ENCODE results near the gene FBXL16. TPM values are rescaled to one million over a fixed set of nuclear protein-coding genes. Genes with fewer than 3 reads are reported as not detected.
A peak's percentile ranks its signal among the peaks of the same experiment; 100 is the strongest.

Gene FBXL16
- total and polyA plus RNA-seq, 9 of the 15 experiments (the other 6 are each of a cell fraction or from before 2014, with no cell fraction given): 0.21 to 8.2 (median 1.7) TPM

DNA sequence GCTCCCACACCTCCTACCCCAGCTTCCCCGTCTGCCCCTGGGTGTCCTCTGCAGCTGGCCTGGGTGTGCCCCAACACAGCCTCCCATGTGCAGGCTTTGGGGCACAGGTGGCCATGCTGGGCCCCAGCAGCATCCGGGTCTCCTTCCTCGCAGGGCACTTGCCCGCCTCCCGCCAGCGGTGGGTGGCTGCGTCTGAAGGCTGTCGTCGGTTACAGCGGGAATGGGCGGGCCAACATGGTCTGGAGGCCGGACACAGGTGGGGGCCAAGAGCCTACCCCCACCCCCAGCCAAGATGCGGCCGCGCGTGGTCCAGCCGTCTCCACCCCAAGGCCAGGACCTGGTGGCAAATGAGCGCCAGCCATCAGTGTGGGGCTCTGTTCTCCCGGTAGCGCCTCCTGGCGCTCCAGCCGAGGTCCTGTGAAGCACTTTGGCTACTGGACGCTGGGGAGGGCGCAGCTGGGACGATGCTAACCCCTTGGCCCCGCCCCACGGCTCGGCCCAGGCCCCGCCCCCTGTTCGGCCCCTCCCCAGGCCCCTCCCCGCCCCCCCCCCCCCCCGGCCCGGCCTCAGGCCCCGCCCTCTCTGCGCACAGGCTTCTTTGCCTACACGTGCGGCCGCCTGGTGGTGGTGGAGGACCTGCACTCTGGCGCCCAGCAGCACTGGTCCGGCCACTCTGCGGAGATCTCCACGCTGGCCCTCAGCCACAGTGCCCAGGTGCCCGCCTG lies 45.0 kb downstream of the FBXL16 start (continued):
- TF ChIP-seq, protein P1, sequence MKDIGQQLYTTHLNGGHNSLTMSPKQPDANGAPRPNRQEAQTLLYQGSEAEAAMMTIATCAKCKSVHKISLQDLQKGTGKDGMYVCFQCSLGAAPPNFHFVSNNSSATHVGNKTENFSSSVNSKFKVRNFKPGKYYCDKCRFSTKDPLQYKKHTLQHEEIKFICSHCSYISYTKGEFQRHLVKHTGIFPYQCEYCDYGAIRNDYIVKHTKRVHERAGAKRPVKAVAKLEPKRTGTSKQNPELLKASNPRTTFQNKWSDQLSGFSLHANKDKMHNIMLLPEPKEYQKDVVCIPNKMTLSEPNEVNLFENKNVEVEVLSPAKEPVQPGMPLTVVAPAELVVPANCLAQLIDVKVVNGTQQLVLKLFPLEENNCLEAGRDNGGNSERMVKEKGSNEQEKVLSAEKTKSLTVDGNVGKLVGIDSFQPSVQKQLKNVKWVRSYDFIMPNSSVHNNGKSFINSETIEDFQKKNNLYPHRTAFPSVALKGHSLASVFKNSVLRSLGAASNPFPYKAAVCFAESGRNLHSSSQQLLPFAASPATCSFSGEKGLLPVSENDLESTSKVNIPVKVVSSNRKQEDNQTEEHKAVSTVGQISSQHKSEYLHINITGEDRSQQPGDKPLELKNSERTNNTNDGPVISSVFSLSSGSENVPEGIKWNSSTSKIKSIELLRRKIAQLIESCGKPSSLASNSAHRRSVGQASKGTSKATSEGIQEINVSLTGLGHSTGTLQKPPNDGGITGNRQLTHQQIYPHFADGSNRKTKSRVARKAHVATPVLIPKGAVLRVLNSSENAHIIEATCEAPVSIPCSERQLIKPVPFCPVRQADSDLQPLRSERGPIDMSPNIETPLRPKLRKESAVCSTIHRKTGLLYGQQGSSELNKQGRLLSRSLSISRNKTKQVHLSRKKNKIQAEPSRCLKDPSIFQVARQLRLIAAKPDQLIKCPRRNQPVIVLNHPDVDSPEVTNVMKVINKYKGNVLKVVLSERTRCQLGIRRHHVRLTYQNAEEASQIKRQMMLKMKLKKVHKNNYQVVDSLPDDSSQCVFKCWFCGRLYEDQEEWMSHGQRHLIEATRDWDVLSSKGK (CRISPR knock-in tag; IDR thresholded peaks at IDR 0.05): no peak
- TF ChIP-seq TCF7 (IDR thresholded peaks at IDR 0.05; ENCODE audit: borderline replicate concordance) (no peak), ZNF274 (IDR thresholded peaks at IDR 0.05; ENCODE audit: borderline replicate concordance, low read depth, low read length) (no peak), CREBBP (IDR thresholded peaks at IDR 0.05; ENCODE audit: low read depth, low read length) (no peak), HDAC3 (IDR thresholded peaks at IDR 0.05; ENCODE audit: borderline replicate concordance, partially characterized antibody) (no peak), ZBED1 (IDR thresholded peaks at IDR 0.05) (no peak), NELFE (IDR thresholded peaks at IDR 0.05; ENCODE audit: insufficient read depth, insufficient read length) (no peak), BCOR (IDR thresholded peaks at IDR 0.05) (no peak), GTF2F1 (IDR thresholded peaks at IDR 0.05; ENCODE audit: low read depth, low read length) (no peak), CEBPG (CRISPR knock-in tag; IDR thresholded peaks at IDR 0.05) (no peak), CEBPG (tag; conservative IDR thresholded peaks at IDR 0.05 in 1 of 2, IDR thresholded peaks at IDR 0.05 in 1 of 2) (no peak), SUPT5H (IDR thresholded peaks at IDR 0.05) (no peak), NFE2L1 (tag; IDR thresholded peaks at IDR 0.05; ENCODE audit: borderline replicate concordance, low read depth) (no peak), SMARCA5 (IDR thresholded peaks at IDR 0.05) (no peak), EP300 (IDR thresholded peaks at IDR 0.05; ENCODE audit: low read length) (0 out of 2 replicates have a peak, but pooled peaks have one; percentile 9)
- TF ChIP-seq, protein P2, sequence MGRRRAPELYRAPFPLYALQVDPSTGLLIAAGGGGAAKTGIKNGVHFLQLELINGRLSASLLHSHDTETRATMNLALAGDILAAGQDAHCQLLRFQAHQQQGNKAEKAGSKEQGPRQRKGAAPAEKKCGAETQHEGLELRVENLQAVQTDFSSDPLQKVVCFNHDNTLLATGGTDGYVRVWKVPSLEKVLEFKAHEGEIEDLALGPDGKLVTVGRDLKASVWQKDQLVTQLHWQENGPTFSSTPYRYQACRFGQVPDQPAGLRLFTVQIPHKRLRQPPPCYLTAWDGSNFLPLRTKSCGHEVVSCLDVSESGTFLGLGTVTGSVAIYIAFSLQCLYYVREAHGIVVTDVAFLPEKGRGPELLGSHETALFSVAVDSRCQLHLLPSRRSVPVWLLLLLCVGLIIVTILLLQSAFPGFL (CRISPR knock-in tag; IDR thresholded peaks at IDR 0.05): no peak
- TF ChIP-seq, protein P3, sequence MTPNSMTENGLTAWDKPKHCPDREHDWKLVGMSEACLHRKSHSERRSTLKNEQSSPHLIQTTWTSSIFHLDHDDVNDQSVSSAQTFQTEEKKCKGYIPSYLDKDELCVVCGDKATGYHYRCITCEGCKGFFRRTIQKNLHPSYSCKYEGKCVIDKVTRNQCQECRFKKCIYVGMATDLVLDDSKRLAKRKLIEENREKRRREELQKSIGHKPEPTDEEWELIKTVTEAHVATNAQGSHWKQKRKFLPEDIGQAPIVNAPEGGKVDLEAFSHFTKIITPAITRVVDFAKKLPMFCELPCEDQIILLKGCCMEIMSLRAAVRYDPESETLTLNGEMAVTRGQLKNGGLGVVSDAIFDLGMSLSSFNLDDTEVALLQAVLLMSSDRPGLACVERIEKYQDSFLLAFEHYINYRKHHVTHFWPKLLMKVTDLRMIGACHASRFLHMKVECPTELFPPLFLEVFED (CRISPR knock-in tag; conservative IDR thresholded peaks at IDR 0.05): no peak
- TF ChIP-seq, protein P4, sequence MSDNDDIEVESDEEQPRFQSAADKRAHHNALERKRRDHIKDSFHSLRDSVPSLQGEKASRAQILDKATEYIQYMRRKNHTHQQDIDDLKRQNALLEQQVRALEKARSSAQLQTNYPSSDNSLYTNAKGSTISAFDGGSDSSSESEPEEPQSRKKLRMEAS (CRISPR knock-in tag; IDR thresholded peaks at IDR 0.05): peak; percentile 88
- TF ChIP-seq, protein P5, sequence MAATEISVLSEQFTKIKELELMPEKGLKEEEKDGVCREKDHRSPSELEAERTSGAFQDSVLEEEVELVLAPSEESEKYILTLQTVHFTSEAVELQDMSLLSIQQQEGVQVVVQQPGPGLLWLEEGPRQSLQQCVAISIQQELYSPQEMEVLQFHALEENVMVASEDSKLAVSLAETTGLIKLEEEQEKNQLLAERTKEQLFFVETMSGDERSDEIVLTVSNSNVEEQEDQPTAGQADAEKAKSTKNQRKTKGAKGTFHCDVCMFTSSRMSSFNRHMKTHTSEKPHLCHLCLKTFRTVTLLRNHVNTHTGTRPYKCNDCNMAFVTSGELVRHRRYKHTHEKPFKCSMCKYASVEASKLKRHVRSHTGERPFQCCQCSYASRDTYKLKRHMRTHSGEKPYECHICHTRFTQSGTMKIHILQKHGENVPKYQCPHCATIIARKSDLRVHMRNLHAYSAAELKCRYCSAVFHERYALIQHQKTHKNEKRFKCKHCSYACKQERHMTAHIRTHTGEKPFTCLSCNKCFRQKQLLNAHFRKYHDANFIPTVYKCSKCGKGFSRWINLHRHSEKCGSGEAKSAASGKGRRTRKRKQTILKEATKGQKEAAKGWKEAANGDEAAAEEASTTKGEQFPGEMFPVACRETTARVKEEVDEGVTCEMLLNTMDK (IDR thresholded peaks at IDR 0.05; ENCODE audit: borderline replicate concordance, insufficient read depth, low read depth, low read length, poor library complexity, severe bottlenecking): peak; percentile 90
- TF ChIP-seq, protein P6, sequence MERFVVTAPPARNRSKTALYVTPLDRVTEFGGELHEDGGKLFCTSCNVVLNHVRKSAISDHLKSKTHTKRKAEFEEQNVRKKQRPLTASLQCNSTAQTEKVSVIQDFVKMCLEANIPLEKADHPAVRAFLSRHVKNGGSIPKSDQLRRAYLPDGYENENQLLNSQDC (CRISPR knock-in tag; IDR thresholded peaks at IDR 0.05): no peak

All from K562 (cell line).